Gastrocnemius medialis (tissue), 4 donors: ENCODE measurements around the gene DAPK1. TPM values are rescaled to one million over a fixed set of nuclear protein-coding genes. Genes with fewer than 3 reads are reported as not detected.

ENCODE experiments used
- ATAC-seq, 2 donors: fragments of 150-250 bp; one replicate each; pipeline ENCODE4 v1.9.1; 2016
- DNase-seq, 2 donors: peaks; one replicate each; pipeline ENCODE4 v3.0.0-alpha.2; 2019
- H3K27ac ChIP-seq, 4 donors: fragments of 200-600 bp; sonication (generic); 1 replicate in 1 of 4; 2 replicates in 3 of 4; pipeline ENCODE4 v1.5.1; 2016 to 2018; ENCODE audit warnings: mild to moderate bottlenecking in 2 of 4, moderate library complexity in 1 of 4
- H3K27me3 ChIP-seq, 3 donors: fragments of 200-600 bp; sonication (generic) in 2 of 3; 1 replicate in 1 of 3; 2 replicates in 2 of 3; pipeline versions ENCODE4 v1.5.1 to v1.6.0; 2016 to 2019; ENCODE audit warnings: mild to moderate bottlenecking in 1 of 3, moderate library complexity in 1 of 3
- H3K36me3 ChIP-seq, 2 donors: fragments of 200-600 bp; sonication (generic) in 1 of 2; one replicate each; pipeline ENCODE4 v1.5.1; 2017 to 2018
- H3K4me1 ChIP-seq, 2 donors: fragments of 200-600 bp; sonication (generic) in 1 of 2; one replicate each; pipeline ENCODE4 v1.5.1; 2016 to 2017; ENCODE audit warnings: mild to moderate bottlenecking in 2 of 2
- H3K4me3 ChIP-seq, 4 donors: fragments of 200-600 bp; sonication (generic) in 3 of 4; 1 replicate in 1 of 4; 2 replicates in 3 of 4; pipeline ENCODE4 v1.5.1; 2016 to 2019; ENCODE audit warnings: mild to moderate bottlenecking in 2 of 4
- H3K9me3 ChIP-seq, 3 donors: fragments of 200-600 bp; sonication (generic) in 2 of 3; 1 replicate in 1 of 3; 2 replicates in 2 of 3; pipeline ENCODE4 v1.5.1; 2016 to 2019
- CTCF ChIP-seq, 5 experiments: fragments of 450-650 bp in 3 of 5; fragments of 200-600 bp in 2 of 5; sonication (generic) in 2 of 5; IDR thresholded peaks in 4 of 5; conservative IDR thresholded peaks in 1 of 5; 1 replicate in 4 of 5; 2 replicates in 1 of 5; pipeline ENCODE4 v1.5.1; 2016 to 2019; ENCODE audit warnings: antibody characterized with exemption in 5 of 5, mild to moderate bottlenecking in 3 of 5, moderate library complexity in 3 of 5
- POLR2A ChIP-seq, 2 donors: fragments of 450-650 bp; IDR thresholded peaks; one replicate each; pipeline ENCODE4 v1.6.1; 2017; ENCODE audit warnings: antibody characterized with exemption in 2 of 2, mild to moderate bottlenecking in 2 of 2, moderate library complexity in 2 of 2
- in situ Hi-C, 4 donors: fragments of 200-750 bp; cut with MboI; loops; one replicate each; pipeline versions ENCODE4 v1.15.0 to v1.8.0; 2017; ENCODE audit warnings: low sequenced_read_pairs in 4 of 4
- intact Hi-C: fragments of 100-400 bp; cut with DNase I; formaldehyde crosslinking; loops from one replicate; pipeline ENCODE4 v1.15.1; 2023; ENCODE audit warnings: low total_unique reads
- total RNA-seq, 4 donors: library from RNA; depleted of rRNA; stranded (reverse); fragments of >200 nt; gene quantifications; one replicate each; pipeline versions ENCODE4 v1.1.0 to v1.2.3, GENCODE V29; 2016

The DAPK1 gene
- total RNA-seq, 4 donors from 2014 or later = 1.2 to 4.3 (median 2.7) TPM

GRCh38 chr9:87579781-87580541 lies 82.3 kb downstream of the DAPK1 start:
- ATAC-seq = no peak
- in situ Hi-C loops = no loop called here
- H3K27ac ChIP-seq = no peak overlapping the region
- H3K4me1 ChIP-seq = peaks cover 0 to 19% of the 10 kb centered on the region in 2 donors
- no peaks in the 10 kb centered on the region for H3K9me3 ChIP-seq
- H3K36me3 ChIP-seq = no peaks in the 10 kb centered on the region
- H3K27me3 ChIP-seq = no peaks in the 10 kb centered on the region
- H3K4me3 ChIP-seq = no peak overlapping the region
- no peak for TF ChIP-seq CTCF (IDR thresholded peaks at IDR 0.05 in 4 of 5, conservative IDR thresholded peaks at IDR 0.05 in 1 of 5)
- TF ChIP-seq POLR2A (IDR thresholded peaks at IDR 0.05) = no peak
- DNase-seq = no peak
- intact Hi-C loops = no loop called here

GRCh38 chr9:87580941-87581438 lies 83.3 kb downstream of the DAPK1 start:
- in situ Hi-C loops = no loop called here
- Histone ChIP-seq H3K4me1 (peaks cover 0 to 23% of the 10 kb centered on the region in 2 donors), H3K27me3 (no peaks in the 10 kb centered on the region), H3K27ac (no peak overlapping the region), H3K4me3 (no peak overlapping the region), H3K9me3 (no peaks in the 10 kb centered on the region), H3K36me3 (no peaks in the 10 kb centered on the region)
- TF ChIP-seq POLR2A (IDR thresholded peaks at IDR 0.05) (no peak), CTCF (IDR thresholded peaks at IDR 0.05 in 4 of 5, conservative IDR thresholded peaks at IDR 0.05 in 1 of 5) (no peak)
- ATAC-seq = no peak
- intact Hi-C loops = no loop called here
- no peak for DNase-seq

- peaks cover 0 to 23% of the 10 kb centered on the region in 2 donors for H3K4me1 ChIP-seq
- in situ Hi-C loops (no loop called here), intact Hi-C loops (no loop called here)
Observed at GRCh38 chr9:87581513-87581912, 83.8 kb downstream of the DAPK1 start.

GRCh38 chr9:87581949-87582637 lies 84.4 kb downstream of the DAPK1 start:
- in situ Hi-C loops (no loop called here), intact Hi-C loops (no loop called here)
- TF ChIP-seq POLR2A (IDR thresholded peaks at IDR 0.05) (no peak), CTCF (IDR thresholded peaks at IDR 0.05 in 4 of 5, conservative IDR thresholded peaks at IDR 0.05 in 1 of 5) (no peak)
- Histone ChIP-seq H3K36me3 (no peaks in the 10 kb centered on the region), H3K27me3 (no peaks in the 10 kb centered on the region), H3K9me3 (no peaks in the 10 kb centered on the region), H3K27ac (no peak overlapping the region), H3K4me1 (peaks cover 0 to 23% of the 10 kb centered on the region in 2 donors), H3K4me3 (no peak overlapping the region)
- no peak for DNase-seq
- ATAC-seq = no peak

More at GRCh38 chr9:87581513-87581912, 83.8 kb downstream of the DAPK1 start:
- no peaks in the 10 kb centered on the region for H3K9me3 ChIP-seq
- H3K27ac ChIP-seq = no peak overlapping the region
- no peak overlapping the region for H3K4me3 ChIP-seq
- no peak for DNase-seq
- no peaks in the 10 kb centered on the region for H3K27me3 ChIP-seq
- no peaks in the 10 kb centered on the region for H3K36me3 ChIP-seq
- ATAC-seq = no peak
- TF ChIP-seq POLR2A (IDR thresholded peaks at IDR 0.05) (no peak), CTCF (IDR thresholded peaks at IDR 0.05 in 4 of 5, conservative IDR thresholded peaks at IDR 0.05 in 1 of 5) (no peak)
